HUES48 (cell line): ENCODE results near the gene VTI1A.

Experiments used
- H3K27ac ChIP-seq: one replicate; pipeline ENCODE4 v1.7.0; 2013; ENCODE audit warnings: low read depth, low read length, inconsistent platforms
- H3K27me3 ChIP-seq: 2 replicates; pipeline ENCODE4 v1.6.1; 2013; ENCODE audit warnings: mild to moderate bottlenecking, low read length; ENCODE audit not compliant: control insufficient read depth, insufficient read depth
- H3K36me3 ChIP-seq: 2 replicates; pipeline ENCODE4 v1.6.1; 2013; ENCODE audit warnings: low read length; ENCODE audit not compliant: control insufficient read depth, insufficient read depth
- H3K4me1 ChIP-seq: 2 replicates; pipeline ENCODE4 v1.6.1; 2013; ENCODE audit warnings: mild to moderate bottlenecking, low read length; ENCODE audit not compliant: control insufficient read depth, insufficient read depth
- H3K4me3 ChIP-seq: 2 replicates; pipeline ENCODE4 v1.5.1; 2013; ENCODE audit warnings: mild to moderate bottlenecking, low read depth, low read length
- H3K9ac ChIP-seq: 2 replicates; pipeline ENCODE4 v1.6.1; 2013; ENCODE audit warnings: mild to moderate bottlenecking, low read depth, low read length, moderate library complexity
- H3K9me3 ChIP-seq: 2 replicates; pipeline ENCODE4 v1.6.1; 2013; ENCODE audit warnings: low read length; ENCODE audit not compliant: control insufficient read depth, insufficient read depth

The VTI1A gene

DNA sequence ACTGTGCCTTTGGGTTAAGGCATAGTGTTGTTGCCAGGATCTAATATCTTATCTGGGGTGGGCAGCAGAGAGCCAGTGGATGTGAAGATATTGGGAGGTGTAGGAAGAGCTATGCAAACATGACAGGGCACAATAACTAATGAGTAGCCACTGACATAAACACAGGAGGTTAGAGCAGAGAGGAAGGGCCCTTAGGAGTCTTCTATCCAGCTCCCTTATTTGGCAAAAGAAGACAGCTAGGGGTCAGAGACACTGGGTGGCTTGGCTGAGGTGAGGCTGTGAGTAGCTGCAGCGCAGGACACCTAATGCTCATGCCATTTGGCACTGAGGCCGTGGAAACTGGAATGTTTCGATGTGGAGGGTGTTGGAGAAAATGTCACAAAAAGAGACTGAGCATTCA is 326.8 kb downstream of the VTI1A start:
- H3K36me3 ChIP-seq, result no peaks in the 10 kb centered on the region
- no peak overlapping the region for H3K4me3 ChIP-seq
- H3K4me1 ChIP-seq, result peaks cover 5% of the 10 kb centered on the region
- no peak overlapping the region for H3K27ac ChIP-seq
- no peaks in the 10 kb centered on the region for H3K9me3 ChIP-seq
- H3K9ac ChIP-seq, result no peak overlapping the region
- no peaks in the 10 kb centered on the region for H3K27me3 ChIP-seq

DNA sequence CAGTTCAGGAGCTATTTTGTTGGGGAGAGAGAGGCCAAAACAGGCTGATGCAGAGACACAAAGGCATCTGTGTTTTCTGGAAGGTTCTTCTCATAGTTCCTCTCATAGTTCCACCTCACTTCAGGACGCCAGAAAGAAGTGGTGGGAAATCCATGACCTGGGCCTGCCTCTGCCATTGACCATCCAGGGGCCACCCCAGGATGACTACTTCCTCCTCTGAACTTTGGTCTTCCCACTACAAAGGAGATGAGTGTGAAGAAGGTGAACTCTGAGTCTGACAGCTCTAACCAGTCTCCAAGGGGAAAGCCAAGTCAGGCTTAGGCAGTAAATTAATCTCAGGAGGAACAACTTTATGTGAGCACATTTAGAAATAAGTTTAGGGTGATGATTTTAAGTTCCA is 327.2 kb downstream of the VTI1A start:
- no peaks in the 10 kb centered on the region for H3K27me3 ChIP-seq

DNA sequence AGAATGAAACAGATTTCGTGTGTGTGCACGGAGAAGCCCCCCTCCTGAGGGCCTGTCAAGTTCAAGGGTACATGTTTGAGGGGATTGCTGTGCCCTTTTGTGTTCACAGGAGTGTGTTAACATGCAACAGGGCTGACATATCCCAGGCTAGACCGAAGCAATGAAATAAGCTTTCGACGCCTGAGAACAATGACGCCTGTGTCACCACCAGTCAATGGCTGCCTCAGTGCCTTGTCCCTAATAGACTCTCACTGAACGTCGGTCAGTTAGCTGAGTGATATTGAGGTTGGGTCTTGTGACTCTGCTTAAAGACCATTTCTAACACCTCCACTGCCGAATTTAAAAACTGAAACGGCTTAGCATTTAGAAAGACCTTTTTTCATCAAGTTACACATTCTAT is 327.8 kb downstream of the VTI1A start:
- no peak overlapping the region for H3K9ac ChIP-seq
- no peaks in the 10 kb centered on the region for H3K9me3 ChIP-seq
- H3K27me3 ChIP-seq, result no peaks in the 10 kb centered on the region
- H3K4me1 ChIP-seq, result peaks cover 5% of the 10 kb centered on the region
- H3K27ac ChIP-seq, result no peak overlapping the region
- no peaks in the 10 kb centered on the region for H3K36me3 ChIP-seq
- no peak overlapping the region for H3K4me3 ChIP-seq

More for the DNA sequence above, 327.2 kb downstream of the VTI1A start:
- no peak overlapping the region for H3K4me3 ChIP-seq
- H3K9ac ChIP-seq, result no peak overlapping the region
- no peaks in the 10 kb centered on the region for H3K9me3 ChIP-seq
- no peak overlapping the region for H3K27ac ChIP-seq
- H3K36me3 ChIP-seq, result no peaks in the 10 kb centered on the region
- peaks cover 5% of the 10 kb centered on the region for H3K4me1 ChIP-seq

- H3K27me3 ChIP-seq, result no peaks in the 10 kb centered on the region
- no peak overlapping the region for H3K9ac ChIP-seq
- H3K4me3 ChIP-seq, result no peak overlapping the region
- H3K9me3 ChIP-seq, result no peaks in the 10 kb centered on the region
- H3K36me3 ChIP-seq, result no peaks in the 10 kb centered on the region
- H3K27ac ChIP-seq, result no peak overlapping the region
- peaks cover 5% of the 10 kb centered on the region for H3K4me1 ChIP-seq
Observed at GRCh38 chr10:112775381-112775780, 328.4 kb downstream of the VTI1A start.

- Histone ChIP-seq H3K27ac (no peak overlapping the region), H3K9me3 (no peaks in the 10 kb centered on the region), H3K36me3 (no peaks in the 10 kb centered on the region), H3K4me1 (peaks cover 5% of the 10 kb centered on the region), H3K9ac (no peak overlapping the region), H3K4me3 (no peak overlapping the region), H3K27me3 (no peaks in the 10 kb centered on the region)
Observed at GRCh38 chr10:112775892-112776674, 329.1 kb downstream of the VTI1A start.

DNA sequence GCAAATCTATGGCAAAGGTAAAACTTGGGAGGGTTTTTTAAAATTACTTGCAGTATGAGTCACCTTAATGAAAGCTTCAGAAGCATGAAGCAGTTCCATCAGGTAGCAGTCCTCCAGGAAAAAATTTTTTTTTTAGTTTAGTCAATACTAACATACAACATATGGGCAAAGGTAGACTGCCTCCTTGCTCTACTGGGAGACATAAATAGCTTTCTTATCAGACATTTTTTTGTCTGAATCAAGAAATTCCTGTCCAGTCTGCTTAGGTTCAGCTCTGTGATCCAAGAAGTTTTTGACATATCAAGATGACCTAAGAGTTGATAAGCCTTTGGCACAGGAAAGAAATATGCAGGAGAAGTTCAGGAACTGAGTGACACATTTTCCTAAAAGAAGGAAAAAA is 331.6 kb downstream of the VTI1A start:
- H3K27ac ChIP-seq, result no peak overlapping the region
- H3K4me1 ChIP-seq, result peaks cover 5% of the 10 kb centered on the region
- no peak overlapping the region for H3K9ac ChIP-seq
- no peaks in the 10 kb centered on the region for H3K9me3 ChIP-seq
- H3K4me3 ChIP-seq, result no peak overlapping the region
- H3K27me3 ChIP-seq, result no peaks in the 10 kb centered on the region
- H3K36me3 ChIP-seq, result no peaks in the 10 kb centered on the region

DNA sequence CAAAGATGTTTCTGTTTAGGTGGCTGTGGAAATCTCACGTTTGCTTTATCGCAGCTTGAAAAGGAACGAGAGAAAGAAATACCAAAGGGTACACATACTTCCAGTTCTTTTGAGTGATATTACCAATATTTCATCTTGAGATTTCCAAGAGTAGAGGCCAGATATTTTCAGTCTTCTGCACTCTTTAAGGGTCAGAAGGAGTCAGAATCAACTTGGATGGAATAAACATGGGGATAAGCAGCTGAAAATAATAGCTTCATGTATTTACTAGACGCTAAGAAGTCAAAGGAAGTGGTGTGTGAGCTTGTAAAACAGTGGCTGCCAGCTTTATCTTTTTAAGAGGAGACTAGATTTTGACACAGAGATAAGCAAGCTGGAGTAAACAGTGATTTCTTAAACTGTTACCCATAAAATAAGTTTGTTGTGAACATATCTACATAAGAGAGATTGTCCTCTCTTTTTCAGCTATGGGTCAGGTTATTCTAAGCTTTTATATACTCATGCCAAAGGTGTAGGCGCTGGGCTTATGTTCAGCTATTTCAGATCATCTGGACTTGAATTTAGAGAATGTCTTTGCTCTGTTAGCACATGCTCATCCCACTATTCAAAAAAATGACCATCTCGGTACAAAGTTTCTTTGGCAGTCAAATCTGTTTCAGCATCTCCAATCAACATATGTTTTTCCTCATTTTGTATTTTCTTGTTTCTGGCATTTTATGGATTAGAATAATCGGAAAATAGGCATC is 332.2 kb downstream of the VTI1A start:
- Histone ChIP-seq H3K4me3 (no peak overlapping the region), H3K27me3 (no peaks in the 10 kb centered on the region), H3K9ac (no peak overlapping the region), H3K9me3 (no peaks in the 10 kb centered on the region), H3K4me1 (peaks cover 5% of the 10 kb centered on the region), H3K36me3 (no peaks in the 10 kb centered on the region), H3K27ac (no peak overlapping the region)

DNA sequence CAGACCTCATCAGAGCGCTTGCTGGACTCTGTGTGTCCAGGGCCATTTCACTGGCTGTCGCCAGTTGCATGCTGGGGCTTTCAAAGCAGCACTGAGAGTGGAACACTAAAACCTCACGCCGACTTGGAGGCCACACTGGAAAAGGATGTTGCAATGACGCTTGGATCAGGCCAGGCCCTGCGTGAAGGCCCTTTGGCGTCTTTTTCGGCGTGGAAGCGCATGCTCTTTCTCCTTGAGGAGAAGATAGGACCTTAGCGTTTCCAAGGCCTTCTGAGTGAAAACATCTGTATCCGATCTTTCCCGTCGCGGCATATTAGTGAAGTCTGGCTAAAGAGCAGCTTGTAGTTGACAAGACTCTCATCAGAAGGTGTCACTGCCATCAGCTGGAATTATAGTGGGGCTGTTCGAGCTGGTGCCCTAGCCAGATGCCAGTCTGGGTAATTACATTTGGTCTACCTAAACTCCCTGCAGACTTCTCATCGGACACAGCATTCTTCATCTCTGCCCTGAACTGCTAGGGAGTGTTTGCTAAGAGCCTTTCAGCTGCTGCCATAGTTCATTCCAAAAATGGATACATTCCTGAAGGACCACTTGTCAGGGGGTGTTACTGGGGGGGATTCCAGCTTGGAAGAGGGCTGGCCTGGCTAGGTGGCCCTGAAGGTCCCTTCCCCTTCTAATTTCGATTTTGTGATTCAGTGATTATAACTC is 335.3 kb downstream of the VTI1A start:
- Histone ChIP-seq H3K9ac (no peak overlapping the region), H3K36me3 (no peaks in the 10 kb centered on the region), H3K27me3 (no peaks in the 10 kb centered on the region), H3K4me3 (no peak overlapping the region), H3K4me1 (no peaks in the 10 kb centered on the region), H3K9me3 (no peaks in the 10 kb centered on the region), H3K27ac (no peak overlapping the region)

GRCh38 chr10:112783351-112784021 is 336.5 kb downstream of the VTI1A start:
- no peak overlapping the region for H3K27ac ChIP-seq
- H3K27me3 ChIP-seq, result no peaks in the 10 kb centered on the region
- H3K9me3 ChIP-seq, result no peaks in the 10 kb centered on the region
- no peaks in the 10 kb centered on the region for H3K36me3 ChIP-seq
- H3K4me3 ChIP-seq, result no peak overlapping the region
- no peaks in the 10 kb centered on the region for H3K4me1 ChIP-seq
- H3K9ac ChIP-seq, result no peak overlapping the region

- Histone ChIP-seq H3K4me3 (no peak overlapping the region), H3K36me3 (no peaks in the 10 kb centered on the region), H3K4me1 (no peaks in the 10 kb centered on the region), H3K27ac (no peak overlapping the region), H3K9me3 (no peaks in the 10 kb centered on the region), H3K27me3 (no peaks in the 10 kb centered on the region), H3K9ac (no peak overlapping the region)
Observed at GRCh38 chr10:112784022-112784461, 337.0 kb downstream of the VTI1A start.
